Measurements from ENCODE around the gene VWF.
"Not testable (repeated sequence)": the region's sequence is repeated elsewhere in the genome, so short reads cannot be mapped to it uniquely, and the experiment has no call there.

VWF gene

GRCh38 chr12:6159166-6160011 lies 34.9 kb upstream of the VWF start:
- not testable (repeated sequence) for H3K4me1 ChIP-seq (ENCODE audit: control insufficient read depth, low read depth, low read length); H3K9ac ChIP-seq (ENCODE audit: low read length); H3K4me3 ChIP-seq (ENCODE audit: low read length); H3K9me3 ChIP-seq (ENCODE audit: control insufficient read depth, low read depth, low read length); H3K36me3 ChIP-seq (ENCODE audit: control insufficient read depth, low read depth, low read length); H3K27ac ChIP-seq (ENCODE audit: low read length); H3K27me3 ChIP-seq (ENCODE audit: control insufficient read depth, insufficient read depth, low read length)

GRCh38 chr12:6158749-6159148 lies 34.3 kb upstream of the VWF start:
- Histone ChIP-seq H3K4me1 (ENCODE audit: control insufficient read depth, low read depth, low read length) (no peaks in the 10 kb centered on the region), H3K4me3 (ENCODE audit: low read length) (no peak overlapping the region), H3K27me3 (ENCODE audit: control insufficient read depth, insufficient read depth, low read length) (no peaks in the 10 kb centered on the region), H3K9ac (ENCODE audit: low read length) (no peak overlapping the region), H3K9me3 (ENCODE audit: control insufficient read depth, low read depth, low read length) (no peaks in the 10 kb centered on the region), H3K36me3 (ENCODE audit: control insufficient read depth, low read depth, low read length) (no peaks in the 10 kb centered on the region), H3K27ac (ENCODE audit: low read length) (no peak overlapping the region)

- Histone ChIP-seq H3K9me3 (ENCODE audit: control insufficient read depth, low read depth, low read length) (no peaks in the 10 kb centered on the region), H3K9ac (ENCODE audit: low read length) (no peak overlapping the region), H3K27me3 (ENCODE audit: control insufficient read depth, insufficient read depth, low read length) (no peaks in the 10 kb centered on the region), H3K4me1 (ENCODE audit: control insufficient read depth, low read depth, low read length) (no peaks in the 10 kb centered on the region), H3K4me3 (ENCODE audit: low read length) (no peak overlapping the region), H3K27ac (ENCODE audit: low read length) (no peak overlapping the region), H3K36me3 (ENCODE audit: control insufficient read depth, low read depth, low read length) (no peaks in the 10 kb centered on the region)
Measured at GRCh38 chr12:6158255-6158654, 33.8 kb upstream of the VWF start.

- no peaks in the 10 kb centered on the region for H3K27me3 ChIP-seq (ENCODE audit: control insufficient read depth, insufficient read depth, low read length)
- H3K4me3 ChIP-seq (ENCODE audit: low read length): no peak overlapping the region
- no peak overlapping the region for H3K9ac ChIP-seq (ENCODE audit: low read length)
- H3K9me3 ChIP-seq (ENCODE audit: control insufficient read depth, low read depth, low read length): no peaks in the 10 kb centered on the region
- H3K27ac ChIP-seq (ENCODE audit: low read length): no peak overlapping the region
- H3K36me3 ChIP-seq (ENCODE audit: control insufficient read depth, low read depth, low read length): no peaks in the 10 kb centered on the region
- no peaks in the 10 kb centered on the region for H3K4me1 ChIP-seq (ENCODE audit: control insufficient read depth, low read depth, low read length)
Measured at GRCh38 chr12:6157482-6157881, 33.0 kb upstream of the VWF start.

- Histone ChIP-seq H3K4me3 (ENCODE audit: low read length) (no peak overlapping the region), H3K9me3 (ENCODE audit: control insufficient read depth, low read depth, low read length) (no peaks in the 10 kb centered on the region), H3K4me1 (ENCODE audit: control insufficient read depth, low read depth, low read length) (no peaks in the 10 kb centered on the region), H3K9ac (ENCODE audit: low read length) (no peak overlapping the region), H3K36me3 (ENCODE audit: control insufficient read depth, low read depth, low read length) (no peaks in the 10 kb centered on the region), H3K27me3 (ENCODE audit: control insufficient read depth, insufficient read depth, low read length) (no peaks in the 10 kb centered on the region), H3K27ac (ENCODE audit: low read length) (no peak overlapping the region)
Measured at GRCh38 chr12:6154730-6155459, 30.4 kb upstream of the VWF start.

GRCh38 chr12:6148722-6149121 lies 24.3 kb upstream of the VWF start:
- not testable (repeated sequence) for H3K27me3 ChIP-seq (ENCODE audit: control insufficient read depth, insufficient read depth, low read length); H3K36me3 ChIP-seq (ENCODE audit: control insufficient read depth, low read depth, low read length); H3K27ac ChIP-seq (ENCODE audit: low read length); H3K4me3 ChIP-seq (ENCODE audit: low read length); H3K9me3 ChIP-seq (ENCODE audit: control insufficient read depth, low read depth, low read length); H3K9ac ChIP-seq (ENCODE audit: low read length); H3K4me1 ChIP-seq (ENCODE audit: control insufficient read depth, low read depth, low read length)

- no peaks in the 10 kb centered on the region for H3K36me3 ChIP-seq (ENCODE audit: control insufficient read depth, low read depth, low read length)
- H3K9ac ChIP-seq (ENCODE audit: low read length): no peak overlapping the region
- H3K27ac ChIP-seq (ENCODE audit: low read length): no peak overlapping the region
- no peaks in the 10 kb centered on the region for H3K4me1 ChIP-seq (ENCODE audit: control insufficient read depth, low read depth, low read length)
- H3K27me3 ChIP-seq (ENCODE audit: control insufficient read depth, insufficient read depth, low read length): no peaks in the 10 kb centered on the region
- H3K4me3 ChIP-seq (ENCODE audit: low read length): no peak overlapping the region
- H3K9me3 ChIP-seq (ENCODE audit: control insufficient read depth, low read depth, low read length): no peaks in the 10 kb centered on the region
Measured at GRCh38 chr12:6148061-6148460, 23.6 kb upstream of the VWF start.

GRCh38 chr12:6146951-6147350 lies 22.5 kb upstream of the VWF start:
- no peak overlapping the region for H3K4me3 ChIP-seq (ENCODE audit: low read length)
- no peaks in the 10 kb centered on the region for H3K4me1 ChIP-seq (ENCODE audit: control insufficient read depth, low read depth, low read length)
- no peaks in the 10 kb centered on the region for H3K9me3 ChIP-seq (ENCODE audit: control insufficient read depth, low read depth, low read length)
- no peak overlapping the region for H3K9ac ChIP-seq (ENCODE audit: low read length)
- H3K27ac ChIP-seq (ENCODE audit: low read length): no peak overlapping the region
- no peaks in the 10 kb centered on the region for H3K27me3 ChIP-seq (ENCODE audit: control insufficient read depth, insufficient read depth, low read length)
- H3K36me3 ChIP-seq (ENCODE audit: control insufficient read depth, low read depth, low read length): no peaks in the 10 kb centered on the region

- H3K9me3 ChIP-seq (ENCODE audit: control insufficient read depth, low read depth, low read length): no peaks in the 10 kb centered on the region
- H3K36me3 ChIP-seq (ENCODE audit: control insufficient read depth, low read depth, low read length): no peaks in the 10 kb centered on the region
- H3K27ac ChIP-seq (ENCODE audit: low read length): no peak overlapping the region
- no peaks in the 10 kb centered on the region for H3K4me1 ChIP-seq (ENCODE audit: control insufficient read depth, low read depth, low read length)
- H3K27me3 ChIP-seq (ENCODE audit: control insufficient read depth, insufficient read depth, low read length): no peaks in the 10 kb centered on the region
- no peak overlapping the region for H3K4me3 ChIP-seq (ENCODE audit: low read length)
- H3K9ac ChIP-seq (ENCODE audit: low read length): no peak overlapping the region
Measured at GRCh38 chr12:6146509-6146908, 22.0 kb upstream of the VWF start.

GRCh38 chr12:6145564-6145963 lies 21.1 kb upstream of the VWF start:
- H3K4me3 ChIP-seq (ENCODE audit: low read length): no peak overlapping the region
- no peaks in the 10 kb centered on the region for H3K36me3 ChIP-seq (ENCODE audit: control insufficient read depth, low read depth, low read length)
- no peaks in the 10 kb centered on the region for H3K27me3 ChIP-seq (ENCODE audit: control insufficient read depth, insufficient read depth, low read length)
- H3K9ac ChIP-seq (ENCODE audit: low read length): no peak overlapping the region
- no peaks in the 10 kb centered on the region for H3K4me1 ChIP-seq (ENCODE audit: control insufficient read depth, low read depth, low read length)
- H3K9me3 ChIP-seq (ENCODE audit: control insufficient read depth, low read depth, low read length): no peaks in the 10 kb centered on the region
- no peak overlapping the region for H3K27ac ChIP-seq (ENCODE audit: low read length)

GRCh38 chr12:6143303-6143675 lies 18.8 kb upstream of the VWF start:
- H3K27ac ChIP-seq (ENCODE audit: low read length): no peak overlapping the region
- H3K4me3 ChIP-seq (ENCODE audit: low read length): no peak overlapping the region
- H3K36me3 ChIP-seq (ENCODE audit: control insufficient read depth, low read depth, low read length): no peaks in the 10 kb centered on the region
- H3K9ac ChIP-seq (ENCODE audit: low read length): no peak overlapping the region
- H3K4me1 ChIP-seq (ENCODE audit: control insufficient read depth, low read depth, low read length): no peaks in the 10 kb centered on the region
- H3K27me3 ChIP-seq (ENCODE audit: control insufficient read depth, insufficient read depth, low read length): no peaks in the 10 kb centered on the region
- H3K9me3 ChIP-seq (ENCODE audit: control insufficient read depth, low read depth, low read length): no peaks in the 10 kb centered on the region

All from iPS-18a (cell line).